HG03460 (cell line): ENCODE data around the gene SMARCB1.
"Not testable (repeated sequence)": the region's sequence is repeated elsewhere in the genome, so short reads cannot be mapped to it uniquely, and the experiment has no call there.

Source experiments
- ATAC-seq: cut with Tn5 transposase; IDR thresholded peaks from one replicate; pipeline ENCODE4 v1.9.1; 2021; ENCODE audit not compliant: unreplicated experiment

Gene SMARCB1

GRCh38 chr22:23841736-23842445 is 55.1 kb downstream of the SMARCB1 start:
- no peak for ATAC-seq

DNA sequence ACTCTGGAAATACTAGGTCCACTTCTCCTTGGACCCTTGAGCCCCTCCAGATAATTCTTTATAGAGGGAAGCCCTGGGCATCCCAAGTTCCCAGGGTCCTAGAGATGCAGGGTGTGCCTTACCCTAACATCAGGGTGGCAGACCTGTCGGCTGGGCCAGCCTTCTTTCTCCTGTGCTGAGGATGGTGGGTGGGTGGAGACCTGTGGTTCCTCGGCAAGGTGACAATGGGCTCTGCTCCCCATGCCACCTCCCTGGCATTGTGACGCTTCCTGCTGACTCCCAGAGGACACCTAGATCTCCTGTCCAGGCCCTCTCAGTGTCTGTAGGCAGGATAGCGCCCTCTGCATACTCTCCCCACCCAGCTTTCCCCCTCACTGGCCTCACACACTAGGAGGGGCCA is 55.8 kb downstream of the SMARCB1 start:
- no peak for ATAC-seq

DNA sequence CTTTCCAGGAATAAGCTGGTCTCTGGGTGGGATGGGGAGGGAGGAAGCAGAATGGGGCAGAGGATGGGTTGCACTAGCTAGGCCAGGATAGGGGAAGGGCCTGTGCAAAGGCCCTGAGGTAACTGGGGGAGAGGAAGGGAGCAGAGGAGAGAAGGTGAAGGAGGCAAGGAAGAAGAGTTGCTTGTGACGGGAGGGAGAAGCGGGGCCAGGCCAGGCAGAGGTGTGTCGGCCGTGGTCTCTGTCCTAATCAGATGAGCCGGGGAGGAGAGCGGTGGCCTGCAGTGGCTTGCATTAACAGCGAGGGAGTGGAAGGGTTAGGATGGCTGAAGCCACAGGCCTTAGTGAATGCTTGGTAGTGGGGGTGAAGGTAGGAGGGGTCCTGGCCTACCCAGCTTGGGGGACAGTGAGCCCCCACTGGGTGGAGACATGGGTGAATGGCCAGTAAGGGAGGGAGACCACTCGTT is 58.0 kb downstream of the SMARCB1 start:
- no peak for ATAC-seq

GRCh38 chr22:23845265-23846080 is 58.7 kb downstream of the SMARCB1 start:
- ATAC-seq, result no peak

DNA sequence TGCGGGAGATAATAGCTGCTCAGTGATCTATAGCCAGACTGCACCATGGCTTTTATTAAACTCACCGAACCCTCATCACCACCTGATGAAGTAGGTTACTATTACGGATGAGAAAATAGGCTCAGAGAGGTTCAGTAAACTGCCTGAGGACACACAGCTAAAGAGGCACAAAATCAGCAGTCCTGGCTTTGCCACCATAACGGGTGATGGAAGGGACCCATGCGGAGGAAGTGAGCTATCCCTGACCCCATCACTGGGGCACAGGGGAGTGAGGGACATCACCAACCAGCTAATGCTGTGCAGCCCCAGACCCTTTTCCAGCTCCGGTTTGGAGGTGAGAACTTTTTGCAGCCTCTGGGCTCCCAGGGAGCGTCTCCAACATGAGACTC is 59.3 kb downstream of the SMARCB1 start:
- no peak for ATAC-seq

DNA sequence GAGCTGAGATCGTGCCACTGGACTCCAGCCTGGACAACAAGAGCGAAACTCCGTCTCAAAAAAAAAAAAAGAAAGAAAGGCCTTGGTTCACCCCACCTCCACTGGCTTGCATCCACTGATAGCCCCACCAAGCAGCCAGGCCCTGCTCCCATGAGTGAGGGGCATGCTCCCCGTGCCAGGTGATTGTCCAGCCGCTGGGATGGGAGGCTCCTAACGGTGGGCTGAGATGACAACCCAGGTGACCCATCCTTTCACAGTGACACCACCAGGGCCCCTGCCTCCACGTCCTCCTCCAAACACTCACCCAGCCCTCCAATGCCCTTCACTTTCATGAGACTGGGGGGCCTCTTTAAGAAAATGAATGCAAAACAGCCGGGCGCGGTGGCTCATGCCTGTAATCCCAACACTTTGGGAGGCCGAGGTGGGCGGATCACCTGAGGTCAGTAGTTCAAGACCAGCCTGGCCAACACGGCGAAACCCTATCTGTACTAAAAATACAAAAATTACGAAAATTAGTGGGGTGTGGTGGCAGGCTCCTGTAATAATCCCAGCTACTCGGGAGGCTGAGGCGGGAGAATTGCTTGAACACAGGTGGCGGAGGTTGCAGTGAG is 60.6 kb downstream of the SMARCB1 start:
- no peak for ATAC-seq

GRCh38 chr22:23847991-23848864 is 61.5 kb downstream of the SMARCB1 start:
- ATAC-seq, result no peak

GRCh38 chr22:23849009-23850006 is 62.5 kb downstream of the SMARCB1 start:
- ATAC-seq, result no peak

DNA sequence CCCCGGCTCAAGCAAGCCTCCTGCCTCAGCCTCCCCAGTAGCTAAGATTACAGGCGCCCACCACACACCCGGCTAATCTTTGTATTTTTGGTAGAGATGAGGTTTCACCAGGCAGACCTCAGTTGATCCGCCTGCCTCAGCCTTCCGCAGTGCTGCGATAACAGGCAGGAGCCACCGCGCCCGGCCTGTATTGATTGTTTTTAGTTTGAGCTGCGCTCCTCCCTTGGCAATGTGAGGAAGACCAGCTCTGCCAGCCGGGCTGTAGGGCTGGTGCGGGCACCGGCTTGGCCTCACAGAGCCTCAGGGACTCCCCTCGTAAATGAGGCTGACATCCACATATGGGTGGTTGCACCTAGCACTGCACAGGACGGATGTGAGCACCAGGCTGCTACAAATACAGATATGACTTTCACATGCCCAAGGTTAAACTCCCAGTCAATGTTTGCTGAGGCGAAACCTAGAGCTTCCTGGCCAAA is 63.4 kb downstream of the SMARCB1 start:
- ATAC-seq, result no peak

DNA sequence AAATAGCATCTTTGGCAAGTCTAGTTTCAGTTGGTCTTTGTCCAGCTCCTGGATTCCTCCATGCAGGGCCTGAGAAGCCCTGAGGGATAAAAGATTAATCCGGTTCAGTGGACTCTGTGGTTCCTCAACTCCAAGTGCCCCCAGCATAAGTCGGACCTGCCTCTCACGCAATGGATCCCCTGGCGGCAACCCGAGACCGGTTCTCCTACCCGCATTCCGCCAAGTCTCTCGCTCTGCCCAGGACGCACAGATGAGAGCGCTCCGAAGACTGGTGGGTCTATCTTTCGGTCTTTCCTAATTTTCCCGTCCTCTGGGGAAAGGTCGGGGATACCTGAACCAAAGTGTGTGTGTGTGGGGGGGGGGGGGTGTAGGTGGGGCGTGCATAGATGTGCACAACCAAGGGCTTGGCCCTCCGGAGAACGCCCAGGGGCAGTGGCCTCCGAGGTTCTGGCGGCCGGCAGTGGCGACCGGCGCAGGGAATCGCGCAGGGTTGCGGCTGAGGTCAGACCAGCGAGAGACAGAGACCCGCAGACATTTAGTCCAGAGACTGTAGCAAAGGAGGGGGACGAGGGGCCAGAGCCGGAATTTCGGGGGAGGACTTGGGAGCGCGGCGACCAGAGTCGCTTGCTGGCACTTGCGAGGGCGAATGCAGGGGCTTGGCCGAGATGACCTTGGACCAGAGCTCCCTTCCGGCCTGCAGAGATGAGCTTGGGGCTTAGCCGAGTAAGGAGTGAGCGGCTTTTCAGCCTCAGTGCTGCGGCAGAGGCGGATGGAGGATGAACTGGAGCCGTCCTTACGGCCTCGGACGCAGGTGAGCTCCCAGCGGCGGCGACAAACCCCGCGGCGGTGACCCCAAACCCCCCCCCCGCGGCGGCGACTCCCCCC is 70.2 kb downstream of the SMARCB1 start:
- peak; percentile 41 for ATAC-seq

DNA sequence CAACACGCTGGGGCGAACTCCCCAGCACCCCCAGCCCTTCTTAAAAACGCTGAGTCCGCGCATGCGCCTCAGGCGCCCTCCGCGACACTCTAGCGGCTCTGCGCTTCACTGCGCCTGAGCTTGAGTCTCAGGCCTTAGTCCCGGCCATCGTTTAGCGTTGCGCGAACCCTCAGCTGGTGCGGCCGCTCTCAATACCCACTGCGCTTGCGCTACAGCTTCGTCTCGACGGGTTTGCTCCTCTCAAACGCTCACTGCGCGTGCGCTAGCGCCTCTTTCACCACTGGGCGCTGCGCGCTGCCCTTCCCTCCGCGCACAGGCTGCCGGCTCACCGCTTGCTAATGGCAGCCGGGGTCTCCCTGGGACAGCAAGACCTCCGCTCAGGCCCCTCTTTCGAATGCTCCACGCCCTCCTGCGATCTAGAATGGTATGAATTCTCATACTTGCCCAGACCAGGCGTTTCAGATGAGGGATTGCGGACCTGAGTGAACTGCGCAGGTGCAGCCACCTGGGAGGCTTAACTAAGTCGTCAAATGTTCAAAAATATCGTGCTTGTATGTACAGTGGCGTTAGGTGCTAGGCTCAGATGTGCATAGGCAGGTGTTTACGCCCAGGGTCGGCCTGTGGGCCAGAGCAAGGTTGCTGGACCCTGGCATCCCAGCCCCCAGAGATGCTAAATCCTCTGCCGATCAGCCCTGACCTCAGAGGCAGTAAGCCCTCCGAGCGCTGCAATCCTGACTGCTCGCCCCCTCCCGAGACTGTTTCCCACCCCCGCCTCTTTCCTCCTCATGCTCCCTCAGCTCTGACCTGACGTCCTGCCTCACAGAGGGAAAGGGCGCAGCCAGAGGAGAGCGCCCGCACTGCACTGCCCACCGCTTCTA is 71.1 kb downstream of the SMARCB1 start, which contains the start of gene SLC2A11:
Gene SLC2A11, plus strand, starts transcription at position 270 of the 878 bp plus-strand sequence. Its CDS starts 125 bp downstream, at position 395.
- peak; percentile 79 for ATAC-seq

DNA sequence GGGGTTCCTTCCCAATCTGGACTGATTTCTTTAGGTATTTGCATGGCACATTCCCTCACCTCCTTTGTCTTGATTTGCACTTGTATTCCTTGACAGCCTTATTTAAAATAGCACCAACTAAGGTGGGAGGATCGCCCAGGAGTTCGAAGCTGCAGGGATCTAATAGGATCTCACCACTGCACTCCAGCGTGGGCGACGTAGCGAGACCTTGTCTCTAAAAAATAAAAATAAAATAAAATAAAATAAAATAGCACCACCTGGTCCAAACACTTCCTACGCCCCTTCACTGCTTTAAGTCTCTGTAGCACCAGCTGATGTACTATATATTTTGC is 71.7 kb downstream of the SMARCB1 start:
- no peak for ATAC-seq

DNA sequence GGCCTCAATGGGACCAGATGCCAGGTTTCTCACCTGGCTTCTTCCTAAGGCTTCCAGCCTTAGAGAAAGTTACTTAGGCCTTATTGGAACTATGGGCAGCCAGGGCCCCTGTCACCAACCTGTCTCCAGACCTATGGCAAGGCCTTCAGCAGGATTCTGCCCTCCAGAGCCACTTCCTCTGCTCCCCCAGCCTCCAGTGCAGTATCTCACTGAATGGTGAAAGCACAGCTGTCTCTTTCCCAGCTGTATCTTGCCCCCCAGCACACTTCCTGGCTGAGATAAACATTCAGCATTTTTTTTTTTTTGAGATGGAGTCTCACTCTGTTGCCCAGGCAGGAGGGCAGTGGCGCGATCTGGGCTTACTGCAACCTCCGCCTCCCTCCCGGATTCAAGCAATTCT is 72.4 kb downstream of the SMARCB1 start:
- ATAC-seq, result no peak

- not testable (repeated sequence) for ATAC-seq
These were observed 73.4 kb downstream of the SMARCB1 start for GRCh38 chr22:23860187-23860586.

DNA sequence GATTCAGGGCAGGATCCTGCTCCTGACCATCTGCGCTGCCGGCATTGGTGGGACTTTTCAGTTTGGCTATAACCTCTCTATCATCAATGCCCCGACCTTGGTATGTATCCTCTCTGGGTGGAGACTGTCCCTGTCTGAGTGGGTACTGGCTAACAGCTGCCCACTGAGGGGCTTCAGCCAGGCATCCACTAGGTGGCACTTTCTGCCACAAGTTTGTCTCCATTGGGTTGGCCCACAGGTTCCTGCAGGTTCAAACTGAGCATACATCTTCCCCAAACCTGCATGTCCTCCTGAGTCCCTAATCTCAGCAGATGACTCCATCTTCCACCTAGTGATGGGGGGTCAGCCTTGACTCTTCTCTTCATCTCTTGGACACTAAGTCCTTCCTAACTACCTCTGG is 75.3 kb downstream of the SMARCB1 start:
- ATAC-seq, result no peak

DNA sequence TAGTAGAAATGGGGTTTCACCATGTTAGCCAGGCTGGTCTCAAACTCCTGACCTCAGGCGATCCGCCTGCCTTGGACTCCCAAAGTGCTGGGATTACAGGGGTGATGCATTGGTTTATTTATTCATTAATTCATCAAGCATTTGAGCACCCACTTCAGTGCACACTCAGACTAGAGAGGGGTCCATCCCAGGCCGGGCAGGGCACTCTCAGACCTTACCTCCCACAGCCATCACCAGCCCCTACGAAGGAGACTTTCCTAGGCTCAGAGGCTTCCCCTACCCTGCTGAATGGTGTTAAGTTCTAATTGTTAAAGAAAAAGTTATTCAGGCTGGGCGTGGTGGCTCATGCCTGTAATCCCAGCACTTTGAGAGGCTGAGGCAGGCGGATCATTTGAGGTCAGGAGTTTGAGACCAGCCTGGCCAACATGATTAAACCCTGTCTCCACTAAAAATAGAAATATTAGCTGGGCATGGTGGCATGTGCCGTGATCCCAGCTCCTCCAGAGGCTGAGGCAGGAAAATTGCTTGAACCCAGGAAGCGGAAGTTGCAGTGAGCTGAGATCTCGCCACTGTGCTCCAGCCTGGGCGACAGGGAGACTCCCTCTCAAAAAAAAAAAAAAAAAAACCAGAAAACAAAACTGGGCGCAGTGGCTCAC is 77.9 kb downstream of the SMARCB1 start:
- not testable (repeated sequence) for ATAC-seq

DNA sequence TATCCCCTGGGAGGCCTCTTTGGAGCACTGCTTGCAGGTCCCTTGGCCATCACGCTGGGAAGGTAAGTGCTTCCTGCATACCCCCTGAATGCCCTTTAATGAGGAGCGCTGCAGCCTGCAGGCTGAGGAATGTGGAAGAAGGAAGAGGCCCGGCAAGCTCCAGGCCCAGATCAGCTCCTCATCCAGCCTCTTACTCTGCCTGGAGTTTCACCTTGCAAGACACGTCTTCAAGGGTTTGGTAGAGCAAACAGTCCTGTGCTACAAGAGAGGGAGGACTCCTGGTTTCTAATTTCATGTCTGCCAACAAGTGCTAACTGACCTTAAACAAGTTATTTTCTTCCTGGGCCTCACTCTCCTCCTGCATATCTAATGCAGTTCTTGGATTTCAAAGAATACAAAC is 81.8 kb downstream of the SMARCB1 start:
- no peak for ATAC-seq
